ENCODE data around the gene DAZAP2. TPM values are rescaled to one million over a fixed set of nuclear protein-coding genes. Genes with fewer than 3 reads are reported as not detected.
"Not testable (repeated sequence)": the region's sequence is repeated elsewhere in the genome, so short reads cannot be mapped to it uniquely, and the experiment has no call there.

Gene DAZAP2
- total RNA-seq, 1 donor from 2014 or later: 130 TPM

- Mint-ChIP-seq H3K9me3 (ENCODE audit: unreplicated experiment) (no peaks in the 10 kb centered on the region), H3K4me3 (ENCODE audit: unreplicated experiment) (no peak overlapping the region), H3K36me3 (ENCODE audit: unreplicated experiment) (no peaks in the 10 kb centered on the region), H3K4me1 (ENCODE audit: unreplicated experiment) (peaks cover 12% of the 10 kb centered on the region), H3K27me3 (ENCODE audit: unreplicated experiment) (no peaks in the 10 kb centered on the region), H3K27ac (ENCODE audit: unreplicated experiment) (no peak overlapping the region)
- DNase-seq (ENCODE audit: extremely low spot score, unreplicated experiment): no peak
- TF ChIP-seq CTCF (IDR thresholded peaks at IDR 0.05): no peak
Measured at GRCh38 chr12:51222461-51222860, 16.2 kb upstream of the DAZAP2 start.

DNA sequence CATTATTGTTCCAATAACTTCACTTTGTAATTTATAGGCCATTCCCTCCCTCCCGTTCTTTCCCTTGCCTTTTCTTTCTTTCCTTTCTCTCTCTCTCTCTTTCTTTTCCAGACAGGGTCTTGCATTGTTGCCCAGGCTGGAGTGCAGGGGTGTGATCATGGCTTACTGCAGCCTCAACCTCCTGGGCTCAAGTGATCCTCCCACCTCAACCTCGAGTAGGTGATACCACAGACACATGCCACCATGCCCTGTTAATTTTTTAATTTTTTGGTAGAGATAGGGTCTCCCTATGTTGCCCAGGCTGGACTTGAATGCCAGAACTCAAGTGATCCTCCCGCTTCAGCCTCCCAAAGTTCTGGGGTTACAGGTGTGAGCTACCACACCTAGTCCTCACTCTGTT lies 14.0 kb upstream of the DAZAP2 start:
- H3K4me1 Mint-ChIP-seq (ENCODE audit: unreplicated experiment): no peaks in the 10 kb centered on the region
- H3K4me3 Mint-ChIP-seq (ENCODE audit: unreplicated experiment): no peak overlapping the region
- H3K27ac Mint-ChIP-seq (ENCODE audit: unreplicated experiment): no peak overlapping the region
- TF ChIP-seq CTCF (IDR thresholded peaks at IDR 0.05): no peak
- H3K9me3 Mint-ChIP-seq (ENCODE audit: unreplicated experiment): no peaks in the 10 kb centered on the region
- no peaks in the 10 kb centered on the region for H3K36me3 Mint-ChIP-seq (ENCODE audit: unreplicated experiment)
- DNase-seq (ENCODE audit: extremely low spot score, unreplicated experiment): no peak
- H3K27me3 Mint-ChIP-seq (ENCODE audit: unreplicated experiment): no peaks in the 10 kb centered on the region

DNA sequence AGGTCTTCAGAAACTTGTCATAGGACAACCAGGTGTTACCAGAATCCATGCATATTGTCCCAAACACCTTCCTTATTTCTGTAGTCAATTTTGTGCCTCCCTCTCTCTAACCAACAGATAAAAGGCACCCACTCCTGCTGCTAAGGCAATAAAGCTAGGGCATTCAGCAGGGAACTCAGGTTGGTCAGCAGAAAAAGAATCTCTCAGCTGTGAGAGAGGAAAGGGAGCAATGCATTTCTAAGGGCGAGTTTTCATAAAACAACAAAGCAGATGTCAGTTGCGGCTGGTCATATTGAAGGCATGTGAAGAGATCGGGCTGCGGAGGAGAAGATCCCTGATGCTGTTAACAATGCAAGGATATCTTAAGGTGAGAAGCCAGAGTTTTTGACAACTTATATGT lies 13.4 kb upstream of the DAZAP2 start:
- no peaks in the 10 kb centered on the region for H3K4me1 Mint-ChIP-seq (ENCODE audit: unreplicated experiment)
- no peak for TF ChIP-seq CTCF (IDR thresholded peaks at IDR 0.05)
- DNase-seq (ENCODE audit: extremely low spot score, unreplicated experiment): no peak
- no peaks in the 10 kb centered on the region for H3K9me3 Mint-ChIP-seq (ENCODE audit: unreplicated experiment)
- H3K27ac Mint-ChIP-seq (ENCODE audit: unreplicated experiment): no peak overlapping the region
- H3K4me3 Mint-ChIP-seq (ENCODE audit: unreplicated experiment): no peak overlapping the region
- no peaks in the 10 kb centered on the region for H3K36me3 Mint-ChIP-seq (ENCODE audit: unreplicated experiment)
- no peaks in the 10 kb centered on the region for H3K27me3 Mint-ChIP-seq (ENCODE audit: unreplicated experiment)

DNA sequence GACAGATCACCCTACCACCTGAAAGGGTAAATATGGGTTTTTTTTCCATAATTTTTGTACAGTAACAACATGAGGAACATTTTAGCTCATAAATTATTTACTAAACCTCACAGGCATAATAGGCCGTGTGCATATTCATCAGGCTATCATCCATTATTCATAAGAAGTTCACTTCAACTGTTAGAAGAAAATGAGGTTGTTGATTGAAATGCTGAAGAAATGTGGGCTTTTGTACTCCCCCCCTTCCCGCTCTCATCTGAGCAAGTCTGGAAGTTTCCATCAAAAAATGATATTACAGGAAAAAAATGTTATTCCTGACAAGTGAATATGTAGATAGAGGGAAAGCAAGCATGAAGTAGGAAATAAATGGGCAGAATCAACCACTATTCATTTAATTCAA lies 12.9 kb upstream of the DAZAP2 start:
- Mint-ChIP-seq H3K9me3 (ENCODE audit: unreplicated experiment) (no peaks in the 10 kb centered on the region), H3K27ac (ENCODE audit: unreplicated experiment) (no peak overlapping the region)

DNA sequence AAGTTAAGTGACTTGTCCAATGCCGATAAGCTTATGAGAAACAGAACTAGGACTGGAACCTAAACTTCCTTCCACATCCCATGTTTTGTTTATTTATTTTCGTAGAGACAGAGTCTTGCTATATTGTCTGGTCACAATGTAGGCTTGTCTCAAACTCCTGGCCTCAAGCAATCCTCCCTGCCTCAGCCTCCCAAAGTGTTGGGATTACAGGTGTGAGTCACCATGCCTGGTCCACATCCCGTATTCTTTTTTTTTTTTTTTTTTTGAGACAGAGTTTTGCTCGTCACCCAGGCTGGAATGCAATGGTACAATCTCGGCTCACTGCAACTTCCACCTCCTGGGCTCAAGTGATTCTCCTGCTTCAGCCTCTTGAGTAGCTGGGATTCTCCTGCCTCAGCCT lies 11.5 kb upstream of the DAZAP2 start:
- H3K36me3 Mint-ChIP-seq (ENCODE audit: unreplicated experiment); H3K4me3 Mint-ChIP-seq (ENCODE audit: unreplicated experiment); DNase-seq (ENCODE audit: extremely low spot score, unreplicated experiment); H3K27me3 Mint-ChIP-seq (ENCODE audit: unreplicated experiment); H3K27ac Mint-ChIP-seq (ENCODE audit: unreplicated experiment); H3K9me3 Mint-ChIP-seq (ENCODE audit: unreplicated experiment); H3K4me1 Mint-ChIP-seq (ENCODE audit: unreplicated experiment): not testable (repeated sequence)

More for the DNA sequence above, 12.9 kb upstream of the DAZAP2 start:
- H3K27me3 Mint-ChIP-seq (ENCODE audit: unreplicated experiment): no peaks in the 10 kb centered on the region
- H3K4me3 Mint-ChIP-seq (ENCODE audit: unreplicated experiment): no peak overlapping the region
- no peaks in the 10 kb centered on the region for H3K4me1 Mint-ChIP-seq (ENCODE audit: unreplicated experiment)
- DNase-seq (ENCODE audit: extremely low spot score, unreplicated experiment): no peak
- no peak for TF ChIP-seq CTCF (IDR thresholded peaks at IDR 0.05)
- H3K36me3 Mint-ChIP-seq (ENCODE audit: unreplicated experiment): no peaks in the 10 kb centered on the region

DNA sequence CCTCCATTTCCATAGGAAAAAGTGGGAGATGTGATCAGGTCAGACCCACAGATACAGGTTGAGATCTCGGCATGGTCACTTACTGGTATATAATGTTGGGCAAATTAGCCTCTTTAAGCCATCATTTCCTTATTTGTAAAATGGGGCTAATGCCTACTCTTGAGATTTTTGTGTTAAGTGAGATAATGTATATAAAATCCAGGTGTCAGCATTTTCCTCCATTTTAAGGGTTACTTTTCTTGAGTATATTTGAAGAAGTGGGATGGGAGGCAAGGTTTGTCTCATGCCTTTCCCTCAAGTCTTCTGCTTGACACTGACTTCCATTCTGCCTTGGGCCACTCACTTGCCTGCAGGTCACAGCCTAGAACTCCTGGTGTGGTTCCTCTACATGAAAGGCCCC lies 10.7 kb upstream of the DAZAP2 start:
- H3K27me3 Mint-ChIP-seq (ENCODE audit: unreplicated experiment): no peaks in the 10 kb centered on the region

More for the DNA sequence above, 10.7 kb upstream of the DAZAP2 start:
- no peaks in the 10 kb centered on the region for H3K36me3 Mint-ChIP-seq (ENCODE audit: unreplicated experiment)
- no peak for DNase-seq (ENCODE audit: extremely low spot score, unreplicated experiment)
- H3K27ac Mint-ChIP-seq (ENCODE audit: unreplicated experiment): no peak overlapping the region
- H3K9me3 Mint-ChIP-seq (ENCODE audit: unreplicated experiment): no peaks in the 10 kb centered on the region
- TF ChIP-seq CTCF (IDR thresholded peaks at IDR 0.05): no peak
- no peak overlapping the region for H3K4me3 Mint-ChIP-seq (ENCODE audit: unreplicated experiment)
- no peaks in the 10 kb centered on the region for H3K4me1 Mint-ChIP-seq (ENCODE audit: unreplicated experiment)

All from osteocyte (in vitro differentiated cells).